ENCODE results near the gene KCNT2. TPM values are rescaled to one million over a fixed set of nuclear protein-coding genes. Genes with fewer than 3 reads are reported as not detected.

KCNT2 gene
- total and polyA plus RNA-seq, 10 of the 15 experiments (the other 5 are each of a cell fraction or from before 2014, with no cell fraction given), result not detected

GRCh38 chr1:196302981-196303380, 305.3 kb downstream of the KCNT2 start:
- Histone ChIP-seq H4K20me1 (ENCODE audit: control insufficient read depth, insufficient read depth) (no peaks in the 10 kb centered on the region), H3K4me1 (ENCODE audit: control insufficient read depth, insufficient read depth, low read length) (no peaks in the 10 kb centered on the region), H3K9me3 (replicated peaks; ENCODE audit: control insufficient read depth, insufficient read depth, low read length) (no peaks in the 10 kb centered on the region), H2AFZ (ENCODE audit: control insufficient read depth, low read depth, low read length) (no peak overlapping the region), H3K4me3 (no peak overlapping the region), H3K36me3 (ENCODE audit: control insufficient read depth in 2 of 2, insufficient read depth in 2 of 2, low read length in 1 of 2) (no peaks in the 10 kb centered on the region), H3K79me2 (ENCODE audit: control insufficient read depth, insufficient read depth, low read length) (no peaks in the 10 kb centered on the region), H3K4me2 (ENCODE audit: control insufficient read depth, insufficient read depth) (no peak overlapping the region), H3K27me3 (replicated peaks in 1 of 2; ENCODE audit: control insufficient read depth in 2 of 2, insufficient read depth in 2 of 2, low read length in 1 of 2) (no peaks in the 10 kb centered on the region), H3K9ac (ENCODE audit: control insufficient read depth, insufficient read depth, low read length) (no peak overlapping the region), H3K27ac (ENCODE audit: control insufficient read depth, insufficient read depth) (no peak overlapping the region)
- ChIA-PET CTCF (no interaction called here), POLR2A (no interaction called here), RAD21 (ENCODE audit: unreplicated experiment) (no interaction called here), SMC1A (ENCODE audit: uncharacterized antibody, unreplicated experiment) (interaction anchor here (1.1 kb wide), 1 partner anchor 17 kb away, joined by 3 read pairs; no protein-coding TSS in a partner anchor)
- DNase-seq (ENCODE audit: low read depth, low spot score) (no peak), ATAC-seq (no peak), FAIRE-seq (no peak)
- intact Hi-C loops (cut with micrococcal nuclease; ENCODE audit: unreplicated experiment), result no loop called here
- TF ChIP-seq NFYB (IDR thresholded peaks at IDR 0.05; ENCODE audit: insufficient read depth, low read depth, low read length) (no peak), WRNIP1 (IDR thresholded peaks at IDR 0.05; ENCODE audit: borderline replicate concordance, low read depth, low read length) (no peak), ZNF622 (IDR thresholded peaks at IDR 0.05) (no peak), RUNX3 (IDR thresholded peaks at IDR 0.05; ENCODE audit: low read length) (no peak)
- BruUV-seq (replicated peaks), result no TSS peak
- in situ Hi-C loops (cut with MboI), result loop anchor here (25.0 kb wide), 1 partner anchor 359 kb away; the partner anchor contains the start of gene CFH

GRCh38 chr1:196302420-196302819, 305.8 kb downstream of the KCNT2 start:
- no peaks in the 10 kb centered on the region for H3K4me1 ChIP-seq (ENCODE audit: control insufficient read depth, insufficient read depth, low read length)
- in situ Hi-C loops (cut with MboI) (loop anchor here (25.0 kb wide), 1 partner anchor 360 kb away; the partner anchor contains the start of gene CFH), intact Hi-C loops (cut with micrococcal nuclease; ENCODE audit: unreplicated experiment) (no loop called here)
- no peaks in the 10 kb centered on the region for H3K79me2 ChIP-seq (ENCODE audit: control insufficient read depth, insufficient read depth, low read length)
- ChIA-PET RAD21 (ENCODE audit: unreplicated experiment) (no interaction called here), POLR2A (no interaction called here), CTCF (no interaction called here), SMC1A (ENCODE audit: uncharacterized antibody, unreplicated experiment) (no interaction called here)
- no peak overlapping the region for H3K27ac ChIP-seq (ENCODE audit: control insufficient read depth, insufficient read depth)
- no peaks in the 10 kb centered on the region for H3K27me3 ChIP-seq (replicated peaks in 1 of 2; ENCODE audit: control insufficient read depth in 2 of 2, insufficient read depth in 2 of 2, low read length in 1 of 2)
- ATAC-seq (no peak), DNase-seq (ENCODE audit: low read depth, low spot score) (no peak), FAIRE-seq (no peak)
- no peaks in the 10 kb centered on the region for H4K20me1 ChIP-seq (ENCODE audit: control insufficient read depth, insufficient read depth)
- H3K4me2 ChIP-seq (ENCODE audit: control insufficient read depth, insufficient read depth), result no peak overlapping the region
- no TSS peak for BruUV-seq (replicated peaks)
- H2AFZ ChIP-seq (ENCODE audit: control insufficient read depth, low read depth, low read length), result no peak overlapping the region
- no peaks in the 10 kb centered on the region for H3K9me3 ChIP-seq (replicated peaks; ENCODE audit: control insufficient read depth, insufficient read depth, low read length)
- no peak overlapping the region for H3K4me3 ChIP-seq
- WGBS (ENCODE audit: insufficient coverage, insufficient replicate concordance, low lambda C conversion rate, missing lambda C conversion rate), result 0% methylated on average over 1 of the region's 1 CpG
- no peak overlapping the region for H3K9ac ChIP-seq (ENCODE audit: control insufficient read depth, insufficient read depth, low read length)
- no peaks in the 10 kb centered on the region for H3K36me3 ChIP-seq (ENCODE audit: control insufficient read depth in 2 of 2, insufficient read depth in 2 of 2, low read length in 1 of 2)
- TF ChIP-seq GABPA (IDR thresholded peaks at IDR 0.05; ENCODE audit: low read depth), result no peak
- no peak for TF ChIP-seq EP300 (IDR thresholded peaks at IDR 0.05; ENCODE audit: borderline replicate concordance in 1 of 2, control insufficient read depth in 1 of 2, low read depth in 2 of 2, low read length in 2 of 2)
- TF ChIP-seq ZNF207 (IDR thresholded peaks at IDR 0.05; ENCODE audit: borderline replicate concordance), result no peak
- no peak for TF ChIP-seq NBN (IDR thresholded peaks at IDR 0.05)
- TF ChIP-seq IKZF2 (IDR thresholded peaks at IDR 0.05), result no peak
- TF ChIP-seq EED (IDR thresholded peaks at IDR 0.05; ENCODE audit: low read depth), result no peak
- TF ChIP-seq SKIL (IDR thresholded peaks at IDR 0.05; ENCODE audit: low read depth, poor library complexity, severe bottlenecking), result no peak
- no peak for TF ChIP-seq HDGF (IDR thresholded peaks at IDR 0.05)
- TF ChIP-seq SMC3 (IDR thresholded peaks at IDR 0.05; ENCODE audit: borderline replicate concordance, low read length), result no peak
- no peak for TF ChIP-seq SIN3A (IDR thresholded peaks at IDR 0.05; ENCODE audit: low read depth, low read length)
- TF ChIP-seq CBFB (IDR thresholded peaks at IDR 0.05; ENCODE audit: low read depth), result no peak
- no peak for TF ChIP-seq CHD2 (IDR thresholded peaks at IDR 0.05; ENCODE audit: borderline replicate concordance, low read depth, low read length)

Measured in GM12878 (cell line).